Esophagus muscularis mucosa (tissue), 4 donors: Measurements from ENCODE around the gene PHC1. TPM values are rescaled to one million over a fixed set of nuclear protein-coding genes. Genes with fewer than 3 reads are reported as not detected.
A peak's percentile ranks its signal among the peaks of the same experiment; 100 is the strongest.

Experiments
- DNase-seq: peaks from one replicate; pipeline ENCODE4 v3.0.0-alpha.2; 2017; ENCODE audit errors: extremely low spot score
- H3K27ac ChIP-seq, 4 donors: fragments of 200-600 bp; sonication (generic); replicated peaks in 1 of 4; 1 replicate in 3 of 4; 2 replicates in 1 of 4; pipeline ENCODE4 v1.5.1; 2016 to 2019; ENCODE audit warnings: mild to moderate bottlenecking in 1 of 4
- H3K27me3 ChIP-seq, 4 donors: fragments of 200-600 bp; sonication (generic); one replicate each; pipeline versions ENCODE4 v1.5.1 to v1.6.0; 2016 to 2019
- H3K36me3 ChIP-seq, 4 donors: fragments of 200-600 bp; sonication (generic); one replicate each; pipeline ENCODE4 v1.5.1; 2016 to 2019
- H3K4me1 ChIP-seq, 4 donors: fragments of 200-600 bp; sonication (generic); one replicate each; pipeline ENCODE4 v1.5.1; 2016 to 2019
- H3K4me3 ChIP-seq, 4 donors: fragments of 200-600 bp; sonication (generic); 1 replicate in 2 of 4; 2 replicates in 2 of 4; pipeline ENCODE4 v1.5.1; 2016 to 2019; ENCODE audit warnings: mild to moderate bottlenecking in 4 of 4, moderate library complexity in 1 of 4
- H3K9me3 ChIP-seq, 4 donors: fragments of 200-600 bp; sonication (generic); 1 replicate in 3 of 4; 2 replicates in 1 of 4; pipeline ENCODE4 v1.5.1; 2016 to 2019
- EP300 ChIP-seq: sonication (generic); formaldehyde crosslinking; IDR thresholded peaks from one replicate; pipeline ENCODE4 v1.6.1; 2017; ENCODE audit warnings: antibody characterized with exemption
- POLR2A ChIP-seq: fragments of 450-650 bp; IDR thresholded peaks from one replicate; pipeline ENCODE4 v1.6.1; 2017; ENCODE audit warnings: antibody characterized with exemption, moderate library complexity, mild to moderate bottlenecking, low read depth
- POLR2AphosphoS5 ChIP-seq, 2 donors: sonication (generic); formaldehyde crosslinking; IDR thresholded peaks; one replicate each; pipeline ENCODE4 v1.6.1; 2017; ENCODE audit warnings: antibody characterized with exemption in 2 of 2
- WGBS: methylation state at CpG from one replicate; pipeline ENCODE4 v1.1.5; 2018; 5-methylcytosine and 5-hydroxymethylcytosine counted together
- intact Hi-C: fragments of 100-400 bp; cut with DNase I; formaldehyde crosslinking; loops from one replicate; pipeline ENCODE4 v1.15.1; 2023
- total RNA-seq, 4 donors: library from RNA; depleted of rRNA; stranded (reverse); fragments of >200 nt; gene quantifications; one replicate each; pipeline versions ENCODE4 v1.1.0 to v1.2.1, GENCODE V29; 2016
- TF ChIP-seq, protein P1 (sequence below), 3 experiments: fragments of 200-600 bp in 2 of 3; fragments of 450-650 bp in 1 of 3; sonication (generic) in 2 of 3; IDR thresholded peaks; one replicate each; pipeline ENCODE4 v1.5.1; 2017 to 2019; ENCODE audit warnings: antibody characterized with exemption in 3 of 3, mild to moderate bottlenecking in 2 of 3, moderate library complexity in 1 of 3

The PHC1 gene
- total RNA-seq, 4 donors from 2014 or later = 33.2 to 51.6 (median 43.7) TPM

DNA sequence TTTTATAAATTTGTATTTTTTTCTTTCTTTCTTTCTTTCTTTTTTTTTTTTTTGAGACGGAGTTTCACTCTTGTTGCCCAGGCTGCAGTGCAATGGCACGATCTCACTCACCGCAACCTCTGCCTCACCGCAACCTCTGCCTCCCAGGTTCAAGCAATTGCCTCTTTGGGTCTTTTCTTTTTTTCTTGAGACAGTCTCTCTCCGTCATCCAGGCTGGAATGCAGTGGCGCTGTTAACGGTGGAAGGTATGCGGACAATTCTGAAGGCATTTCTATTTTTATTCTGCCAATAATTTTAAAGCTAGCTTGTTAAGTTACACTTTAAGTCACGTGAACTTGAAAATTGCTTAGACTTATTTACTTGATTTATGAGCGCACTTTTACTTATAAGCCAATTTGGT, 8.8 kb upstream of the PHC1 start:
- Histone ChIP-seq H3K36me3 (no peaks in the 10 kb centered on the region), H3K4me3 (peak overlapping the region in 2 of 4 donors; percentile 7 to 11), H3K4me1 (peaks cover 4 to 14% (median 7%) of the 10 kb centered on the region in 4 donors), H3K27ac (peak overlapping the region in 2 of 4 donors; percentile 1 to 65), H3K9me3 (no peaks in the 10 kb centered on the region), H3K27me3 (no peaks in the 10 kb centered on the region)
- WGBS = 35% methylated on average over 10 of the region's 10 CpGs
- intact Hi-C loops = loop anchor here (5.0 kb wide), 1 partner anchor 218 kb away; no protein-coding TSS in a partner anchor
- TF ChIP-seq POLR2AphosphoS5 (IDR thresholded peaks at IDR 0.05) (peak in 1 of 2 donors; percentile 17), POLR2A (no peak)
- TF ChIP-seq, protein P1, sequence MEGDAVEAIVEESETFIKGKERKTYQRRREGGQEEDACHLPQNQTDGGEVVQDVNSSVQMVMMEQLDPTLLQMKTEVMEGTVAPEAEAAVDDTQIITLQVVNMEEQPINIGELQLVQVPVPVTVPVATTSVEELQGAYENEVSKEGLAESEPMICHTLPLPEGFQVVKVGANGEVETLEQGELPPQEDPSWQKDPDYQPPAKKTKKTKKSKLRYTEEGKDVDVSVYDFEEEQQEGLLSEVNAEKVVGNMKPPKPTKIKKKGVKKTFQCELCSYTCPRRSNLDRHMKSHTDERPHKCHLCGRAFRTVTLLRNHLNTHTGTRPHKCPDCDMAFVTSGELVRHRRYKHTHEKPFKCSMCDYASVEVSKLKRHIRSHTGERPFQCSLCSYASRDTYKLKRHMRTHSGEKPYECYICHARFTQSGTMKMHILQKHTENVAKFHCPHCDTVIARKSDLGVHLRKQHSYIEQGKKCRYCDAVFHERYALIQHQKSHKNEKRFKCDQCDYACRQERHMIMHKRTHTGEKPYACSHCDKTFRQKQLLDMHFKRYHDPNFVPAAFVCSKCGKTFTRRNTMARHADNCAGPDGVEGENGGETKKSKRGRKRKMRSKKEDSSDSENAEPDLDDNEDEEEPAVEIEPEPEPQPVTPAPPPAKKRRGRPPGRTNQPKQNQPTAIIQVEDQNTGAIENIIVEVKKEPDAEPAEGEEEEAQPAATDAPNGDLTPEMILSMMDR (IDR thresholded peaks at IDR 0.05) = peak in 1 of 3 experiments; percentile 9
- no peak for DNase-seq

- intact Hi-C loops = loop anchor here (5.0 kb wide), 1 partner anchor 219 kb away; no protein-coding TSS in a partner anchor
- peak overlapping the region in 1 of 4 donors; percentile 1 for H3K27ac ChIP-seq
- TF ChIP-seq, protein P1 (IDR thresholded peaks at IDR 0.05) = no peak
- TF ChIP-seq POLR2A (no peak), POLR2AphosphoS5 (IDR thresholded peaks at IDR 0.05) (no peak), EP300 (no peak)
Measured at GRCh38 chr12:8906266-8907180, 7.8 kb upstream of the PHC1 start.

GRCh38 chr12:8907513-8907912, 6.8 kb upstream of the PHC1 start:
- intact Hi-C loops = loop anchor here (5.0 kb wide), 1 partner anchor 220 kb away; no protein-coding TSS in a partner anchor
- peaks cover 4 to 14% (median 8%) of the 10 kb centered on the region in 4 donors for H3K4me1 ChIP-seq
- H3K27ac ChIP-seq = no peak overlapping the region
- no peaks in the 10 kb centered on the region for H3K27me3 ChIP-seq
- TF ChIP-seq, protein P1 (IDR thresholded peaks at IDR 0.05) = no peak
- H3K4me3 ChIP-seq = no peak overlapping the region
- WGBS = 87% methylated on average over 3 of the region's 3 CpGs
- DNase-seq = no peak
- no peaks in the 10 kb centered on the region for H3K9me3 ChIP-seq
- H3K36me3 ChIP-seq = no peaks in the 10 kb centered on the region

More at GRCh38 chr12:8906266-8907180, 7.8 kb upstream of the PHC1 start:
- Histone ChIP-seq H3K9me3 (no peaks in the 10 kb centered on the region), H3K4me1 (peaks cover 4 to 14% (median 7%) of the 10 kb centered on the region in 4 donors), H3K4me3 (no peak overlapping the region), H3K27me3 (no peaks in the 10 kb centered on the region), H3K36me3 (no peaks in the 10 kb centered on the region)
- 90% methylated on average over 16 of the region's 16 CpGs for WGBS
- DNase-seq = no peak

- Histone ChIP-seq H3K4me3 (no peak overlapping the region), H3K27ac (no peak overlapping the region), H3K9me3 (no peaks in the 10 kb centered on the region), H3K4me1 (peaks cover 13 to 29% (median 22%) of the 10 kb centered on the region in 4 donors), H3K36me3 (no peaks in the 10 kb centered on the region), H3K27me3 (no peaks in the 10 kb centered on the region)
- TF ChIP-seq EP300 = no peak
- TF ChIP-seq POLR2A = no peak
- TF ChIP-seq, protein P1 (IDR thresholded peaks at IDR 0.05) = no peak
- TF ChIP-seq POLR2AphosphoS5 (IDR thresholded peaks at IDR 0.05) = no peak
- intact Hi-C loops = loop anchor here (5.0 kb wide), 1 partner anchor 222 kb away; no protein-coding TSS in a partner anchor
- DNase-seq = no peak
- WGBS = 80% methylated on average over 5 of the region's 5 CpGs
Measured at GRCh38 chr12:8909752-8910151, 4.6 kb upstream of the PHC1 start.
